A172 (cell line): ENCODE measurements around the gene DIDO1. TPM values are rescaled to one million over a fixed set of nuclear protein-coding genes. Genes with fewer than 3 reads are reported as not detected.

ENCODE experiments used
- DNase-seq: peaks from one replicate; pipeline ENCODE4 v3.0.0-alpha.2; 2015; ENCODE audit warnings: low spot score
- total RNA-seq: library from RNA; depleted of rRNA; stranded (reverse); fragments of >200 nt; shearing (Covaris generic); gene quantifications from 2 replicates; pipeline ENCODE4 v1.2.3, GENCODE V29; 2014

The DIDO1 gene
- total RNA-seq, 1 experiment from 2014 or later, result 33.8 TPM

DNA sequence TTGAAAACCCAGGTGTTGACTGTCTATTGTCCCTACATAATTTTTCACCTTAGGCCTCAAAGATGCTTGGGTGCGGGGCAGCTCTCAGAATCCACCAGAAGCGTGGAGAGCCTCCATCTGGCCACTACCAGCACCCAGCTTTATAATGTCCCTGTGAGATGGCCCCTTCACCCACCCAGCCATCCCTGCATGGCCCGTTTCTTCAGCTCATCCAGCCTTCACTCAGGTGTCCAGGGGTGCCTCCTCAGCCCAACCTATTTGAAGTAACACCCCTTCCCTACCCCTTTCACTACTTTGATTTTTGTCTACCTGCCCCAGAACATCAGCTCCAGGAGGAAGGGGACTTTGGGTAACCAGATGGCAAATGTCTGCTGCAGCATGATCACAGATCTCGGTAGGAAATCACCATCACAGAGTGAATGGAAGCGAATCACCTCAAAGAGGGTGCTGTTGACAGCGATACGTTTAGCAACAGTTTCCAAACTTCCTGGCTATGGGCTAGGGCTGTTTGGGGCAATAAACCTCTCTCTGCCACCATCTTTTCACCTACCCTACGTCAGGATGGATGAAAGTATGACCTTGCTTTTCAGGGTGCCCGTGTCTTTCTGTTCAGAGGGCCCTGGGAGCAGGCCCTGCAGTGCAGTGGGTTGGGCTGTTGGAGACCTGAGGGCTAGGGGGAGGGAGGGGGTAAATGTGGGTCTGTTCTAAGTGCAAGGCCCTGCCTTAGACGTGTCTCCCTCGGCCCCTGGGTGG is 25.0 kb upstream of the DIDO1 start:
- DNase-seq, result no peak

DNA sequence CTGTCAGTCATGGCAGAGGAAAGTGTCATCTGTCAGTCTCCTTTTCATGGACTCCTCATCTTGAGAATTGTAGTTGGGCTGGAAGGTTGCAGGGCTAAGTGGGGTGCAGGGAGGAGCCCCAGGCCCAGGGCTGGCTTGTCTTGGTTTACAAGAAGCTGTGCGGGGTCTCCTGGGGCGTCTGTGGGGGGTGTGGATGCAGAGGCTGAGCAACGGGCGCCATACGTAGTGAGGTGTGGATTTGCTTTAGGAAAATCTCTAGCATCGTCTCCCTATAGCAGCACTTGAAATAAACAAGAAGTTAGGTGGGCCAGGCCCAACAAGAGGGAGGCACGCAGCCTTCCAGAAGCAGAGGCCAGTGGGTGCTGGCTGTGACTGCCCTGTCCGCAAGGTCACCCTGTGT is 24.4 kb upstream of the DIDO1 start:
- DNase-seq, result no peak

DNA sequence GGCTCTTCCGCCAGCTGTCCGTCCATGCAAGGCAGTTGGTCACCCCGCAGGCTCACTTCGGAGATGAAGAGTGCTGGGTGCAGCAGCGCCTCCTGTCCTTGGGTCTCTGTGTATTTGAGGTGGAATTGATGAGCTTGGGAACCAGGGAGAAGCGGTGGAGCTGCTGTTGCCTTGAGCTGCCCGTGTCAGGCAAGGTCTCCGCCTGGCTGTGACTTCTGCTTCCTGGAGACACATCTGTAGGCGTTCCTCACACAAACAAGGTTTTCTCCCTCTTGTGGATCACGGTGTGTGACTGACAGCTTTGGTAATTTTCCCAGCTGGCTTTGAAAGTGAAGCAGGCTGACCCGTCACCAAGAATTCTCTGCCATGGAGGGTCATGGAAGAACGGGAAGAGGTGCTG is 23.7 kb upstream of the DIDO1 start:
- DNase-seq, result no peak

DNA sequence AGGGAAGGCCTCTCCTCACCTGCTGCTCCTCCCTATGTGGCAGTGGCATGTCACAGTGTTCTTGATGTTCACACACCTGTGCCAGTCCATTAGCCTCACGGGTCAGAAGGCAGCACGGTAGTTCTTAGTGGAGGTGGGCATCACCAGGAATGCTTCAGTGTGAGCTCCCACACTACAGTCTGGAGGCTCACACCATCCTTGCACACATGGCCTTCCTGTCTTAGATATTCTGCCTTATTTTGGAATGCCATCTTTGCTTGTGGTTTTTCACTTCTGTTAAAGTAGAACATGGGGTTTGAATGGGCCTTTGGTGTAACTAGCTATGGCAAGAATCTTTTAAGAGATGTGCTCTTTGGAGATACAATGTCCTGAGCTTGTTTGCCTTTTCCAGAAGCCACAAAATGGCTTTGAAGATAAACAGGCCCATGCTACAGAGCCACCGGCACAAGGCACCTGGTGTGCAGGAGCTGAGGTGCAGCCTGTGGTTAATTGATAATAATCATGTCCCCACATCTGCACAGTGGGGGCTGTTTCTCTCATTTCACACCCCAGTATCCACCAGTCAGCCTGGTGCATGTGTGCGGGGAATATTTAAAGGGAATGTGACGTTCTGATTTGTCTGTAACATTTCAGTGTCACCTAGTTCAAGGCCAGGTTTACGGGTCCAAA is 23.0 kb upstream of the DIDO1 start:
- DNase-seq, result no peak

DNA sequence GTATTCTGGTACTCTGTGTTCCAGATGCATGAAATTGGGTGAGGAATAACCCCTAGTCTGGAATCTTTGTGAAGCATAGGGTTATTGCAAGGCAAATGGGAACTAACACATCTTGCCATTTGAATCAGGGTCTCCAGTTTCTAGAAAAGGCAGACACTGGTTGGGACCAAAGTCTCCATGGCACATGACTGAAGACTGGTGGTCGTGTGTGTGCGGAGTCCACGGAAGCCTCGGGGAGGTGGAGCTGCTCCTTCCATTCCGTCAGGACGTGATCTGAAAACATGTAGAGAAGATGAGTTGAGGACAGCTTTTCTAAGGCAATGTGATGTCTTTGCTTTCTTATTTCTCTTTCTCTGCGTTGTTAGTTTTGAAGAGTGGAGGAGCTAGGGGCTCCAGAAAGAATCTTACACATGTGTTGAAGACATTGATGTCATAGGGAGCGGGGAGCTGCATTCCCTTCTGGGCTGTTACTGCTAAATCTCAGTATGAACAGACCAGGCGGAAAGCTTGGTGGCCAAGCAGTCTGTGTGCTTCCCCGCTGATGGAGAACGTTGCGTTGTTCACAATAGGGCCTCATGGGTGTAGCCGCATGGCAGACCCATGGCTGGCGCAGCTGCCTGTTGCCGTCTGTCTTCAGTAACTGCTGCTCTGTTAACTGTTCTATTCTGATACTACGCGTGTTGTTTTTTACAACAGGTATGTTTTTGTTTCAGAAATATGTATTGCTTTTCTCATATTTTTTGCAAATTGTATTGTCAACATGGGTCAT is 21.4 kb upstream of the DIDO1 start:
- no peak for DNase-seq

DNA sequence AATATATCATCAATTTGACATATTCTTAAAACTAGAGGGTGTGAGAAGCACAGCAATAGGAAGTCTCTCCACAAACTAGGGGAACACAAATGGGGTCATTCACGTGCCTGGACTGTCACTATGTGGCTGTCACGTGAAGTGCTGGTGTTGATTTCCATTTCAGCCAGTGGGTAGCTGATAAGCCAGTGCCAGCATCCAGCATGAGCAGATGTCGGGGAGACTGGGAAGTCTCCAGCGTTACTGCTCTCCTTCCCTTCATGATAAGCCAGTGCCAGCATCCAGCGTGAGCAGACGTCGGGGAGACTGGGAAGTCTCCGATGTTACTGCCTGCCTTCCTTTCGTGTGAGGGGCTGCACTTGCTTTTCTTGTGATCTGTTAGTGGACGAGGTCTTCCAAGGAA is 20.6 kb upstream of the DIDO1 start:
- no peak for DNase-seq

DNA sequence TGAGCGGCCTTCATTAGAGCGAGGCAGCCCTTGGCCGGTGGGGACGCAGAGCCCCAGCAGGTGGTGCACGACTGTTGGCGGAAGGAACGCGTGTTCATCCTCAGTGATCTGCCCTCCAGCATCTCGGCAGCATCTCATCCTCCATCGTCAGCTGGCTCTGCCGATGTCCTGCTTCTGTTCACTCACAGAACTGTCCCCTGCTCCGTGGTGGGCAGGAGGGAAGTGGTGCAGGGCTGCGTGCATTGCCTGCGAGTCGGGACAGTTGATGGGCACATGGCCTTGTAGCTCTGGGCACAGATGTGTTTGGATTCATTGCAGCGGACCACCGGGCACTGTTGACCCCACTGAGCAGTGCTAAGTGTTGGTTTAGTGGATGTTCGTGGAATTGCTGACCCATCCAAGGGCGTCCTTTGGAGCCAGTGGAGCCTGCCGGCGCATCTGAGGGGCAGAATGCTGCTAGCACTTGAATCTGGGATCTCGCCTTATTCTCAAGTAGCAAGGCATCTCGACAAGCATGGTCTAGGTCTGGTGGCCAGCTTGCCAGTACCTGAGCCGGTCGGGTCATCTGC is 19.6 kb upstream of the DIDO1 start:
- DNase-seq, result no peak

DNA sequence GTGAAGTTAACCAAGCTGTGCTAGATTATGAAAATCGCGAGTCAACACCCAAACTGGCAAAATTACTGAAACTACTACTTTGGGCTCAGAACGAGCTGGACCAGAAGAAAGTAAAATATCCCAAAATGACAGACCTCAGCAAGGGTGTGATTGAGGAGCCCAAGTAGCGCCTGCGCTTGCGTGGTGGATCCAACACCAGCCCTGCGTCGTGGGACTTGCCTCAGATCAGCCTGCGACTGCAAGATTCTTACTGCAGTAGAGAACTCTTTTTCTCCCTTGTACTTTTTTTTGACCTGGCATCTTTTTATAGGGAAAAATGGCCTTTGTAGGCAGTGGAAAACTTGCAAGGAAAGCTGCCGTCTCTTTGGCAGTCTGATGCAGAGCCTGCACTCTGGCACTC is 18.4 kb upstream of the DIDO1 start:
- no peak for DNase-seq

DNA sequence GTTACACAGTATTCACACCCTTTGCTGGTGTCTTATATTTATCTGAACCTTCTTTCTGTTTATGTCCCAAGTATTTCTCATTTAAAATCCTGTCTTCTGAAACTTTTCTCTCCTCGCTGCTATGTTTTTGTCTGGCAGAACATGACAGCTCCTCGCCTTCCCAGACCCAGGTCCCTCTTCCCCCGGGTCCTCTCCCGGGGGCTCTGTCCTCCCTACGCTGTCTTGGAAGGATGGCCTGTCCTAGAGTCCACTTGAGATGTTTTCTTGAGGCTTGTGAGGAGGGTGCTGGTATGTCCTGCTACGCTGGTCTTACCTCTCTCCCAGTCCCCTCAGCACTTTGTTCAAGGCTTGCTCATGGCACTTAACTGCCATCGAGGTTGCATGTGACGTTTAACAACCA is 17.9 kb upstream of the DIDO1 start:
- no peak for DNase-seq

DNA sequence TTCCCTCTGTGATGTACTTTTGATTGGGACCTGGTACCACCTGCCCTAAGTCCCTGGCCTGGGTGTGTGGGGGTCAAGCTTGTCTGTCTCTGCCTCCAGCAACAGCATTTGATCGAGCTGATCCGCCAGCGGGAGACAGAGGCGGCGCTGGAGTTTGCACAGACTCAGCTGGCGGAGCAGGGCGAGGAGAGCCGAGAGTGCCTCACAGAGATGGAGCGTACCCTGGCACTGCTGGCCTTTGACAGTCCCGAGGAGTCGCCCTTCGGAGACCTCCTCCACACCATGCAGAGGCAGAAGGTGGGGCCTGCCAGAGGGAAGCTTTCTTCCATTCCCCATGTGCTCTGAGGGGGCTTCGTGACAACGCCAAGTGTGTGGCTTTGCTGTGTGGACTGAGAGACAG is 17.1 kb upstream of the DIDO1 start:
- DNase-seq, result no peak

DNA sequence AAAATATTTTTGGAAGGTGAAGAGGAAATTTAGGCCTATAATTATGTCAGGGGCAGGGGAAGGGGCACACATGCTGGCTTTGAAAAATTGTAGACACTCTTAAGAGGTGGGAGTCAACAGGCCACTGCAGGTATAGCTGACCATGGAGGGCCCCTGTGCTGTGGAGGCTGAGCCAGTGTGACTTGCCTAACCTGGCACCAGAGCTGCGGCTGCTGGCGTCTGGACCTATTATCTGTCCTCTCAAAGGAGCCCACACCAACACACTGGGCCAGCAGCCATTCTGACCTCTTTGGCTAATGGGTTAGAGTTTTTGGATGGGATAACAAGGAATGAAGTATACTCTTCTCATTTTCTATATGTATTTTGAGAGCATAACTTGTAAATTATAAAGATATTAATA is 16.2 kb upstream of the DIDO1 start:
- no peak for DNase-seq

DNA sequence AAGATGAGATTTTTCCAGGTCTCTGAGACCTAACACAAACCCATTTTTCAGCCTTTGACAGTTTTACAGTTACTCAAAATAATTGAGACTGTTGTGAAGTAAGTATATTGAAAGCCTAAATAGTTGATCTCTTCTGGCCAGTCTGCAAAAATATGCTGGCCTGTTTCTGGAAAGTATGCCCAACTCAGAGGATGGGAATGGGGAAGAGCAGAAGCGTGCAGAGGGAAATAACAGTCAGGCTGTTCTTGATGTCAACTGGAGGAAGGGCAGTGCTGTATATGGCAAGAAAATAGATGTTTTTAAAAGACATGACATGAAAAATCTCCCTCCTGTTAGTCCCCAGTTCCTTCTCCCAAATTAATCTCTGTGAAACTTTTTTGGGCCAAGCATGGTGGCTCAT is 15.5 kb upstream of the DIDO1 start:
- no peak for DNase-seq

DNA sequence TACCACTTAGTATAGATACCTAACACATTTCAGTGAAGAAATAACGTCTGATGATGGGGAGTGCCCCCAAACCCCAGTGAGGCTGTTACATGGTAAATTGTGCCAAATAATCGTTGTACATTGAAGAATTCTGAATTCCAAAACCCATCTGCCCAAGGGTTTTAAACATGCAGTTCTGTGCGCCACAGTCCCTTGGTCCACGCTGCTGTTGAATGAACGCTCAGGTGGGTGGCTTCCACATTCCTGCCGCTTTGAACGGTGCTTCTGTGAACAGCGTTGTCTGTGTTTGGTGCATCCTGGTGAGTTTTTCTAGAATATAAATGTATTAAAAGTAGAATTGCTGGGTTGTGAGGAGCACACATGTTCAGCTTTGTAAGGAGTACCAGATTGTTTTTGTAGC is 14.6 kb upstream of the DIDO1 start:
- no peak for DNase-seq

DNA sequence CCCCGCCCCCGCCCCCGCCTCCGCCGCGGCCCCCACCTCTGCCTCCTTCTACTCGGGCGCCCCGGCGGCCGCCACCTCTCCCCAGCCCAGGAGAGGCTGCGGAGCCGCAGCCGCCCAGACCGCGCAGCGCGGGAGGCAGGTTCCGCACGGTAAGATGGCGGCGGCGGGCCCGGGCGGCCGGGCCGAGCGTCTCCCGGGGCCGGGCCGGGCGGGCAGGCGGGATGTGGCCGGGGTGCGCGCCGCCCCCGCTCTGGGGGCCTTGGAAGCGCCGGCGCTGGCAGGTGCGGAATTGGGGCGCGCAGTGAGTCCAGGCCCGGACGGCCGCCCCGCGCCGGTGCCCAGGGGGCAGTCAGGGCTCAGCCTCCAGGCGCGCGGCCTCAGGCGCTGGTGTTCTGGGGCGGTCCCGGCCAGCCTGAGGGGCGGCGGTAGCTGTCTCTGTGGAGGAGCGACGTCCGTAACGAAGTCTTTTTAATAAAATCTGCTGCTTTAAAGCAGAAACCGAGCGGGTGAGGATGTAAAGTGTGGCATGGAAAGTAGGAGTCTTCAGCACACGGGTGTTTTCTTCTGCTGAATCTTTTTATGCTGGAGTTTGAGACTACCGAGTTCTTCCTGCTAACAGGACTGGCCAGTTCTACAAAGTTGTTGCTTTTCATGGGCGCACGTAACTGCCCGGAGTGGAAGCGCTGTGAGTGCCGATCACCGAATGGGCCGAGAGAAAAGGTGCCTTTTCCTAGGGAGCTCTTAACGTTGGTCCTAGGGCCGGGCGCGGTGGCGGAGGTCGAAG is 12.0 kb upstream of the DIDO1 start, which contains the start of gene GID8:
Gene GID8 (plus strand): TSS at position 43 of the 784 bp plus-strand sequence. CDS start 3,356 bp downstream, outside the sequence.
- no peak for DNase-seq

DNA sequence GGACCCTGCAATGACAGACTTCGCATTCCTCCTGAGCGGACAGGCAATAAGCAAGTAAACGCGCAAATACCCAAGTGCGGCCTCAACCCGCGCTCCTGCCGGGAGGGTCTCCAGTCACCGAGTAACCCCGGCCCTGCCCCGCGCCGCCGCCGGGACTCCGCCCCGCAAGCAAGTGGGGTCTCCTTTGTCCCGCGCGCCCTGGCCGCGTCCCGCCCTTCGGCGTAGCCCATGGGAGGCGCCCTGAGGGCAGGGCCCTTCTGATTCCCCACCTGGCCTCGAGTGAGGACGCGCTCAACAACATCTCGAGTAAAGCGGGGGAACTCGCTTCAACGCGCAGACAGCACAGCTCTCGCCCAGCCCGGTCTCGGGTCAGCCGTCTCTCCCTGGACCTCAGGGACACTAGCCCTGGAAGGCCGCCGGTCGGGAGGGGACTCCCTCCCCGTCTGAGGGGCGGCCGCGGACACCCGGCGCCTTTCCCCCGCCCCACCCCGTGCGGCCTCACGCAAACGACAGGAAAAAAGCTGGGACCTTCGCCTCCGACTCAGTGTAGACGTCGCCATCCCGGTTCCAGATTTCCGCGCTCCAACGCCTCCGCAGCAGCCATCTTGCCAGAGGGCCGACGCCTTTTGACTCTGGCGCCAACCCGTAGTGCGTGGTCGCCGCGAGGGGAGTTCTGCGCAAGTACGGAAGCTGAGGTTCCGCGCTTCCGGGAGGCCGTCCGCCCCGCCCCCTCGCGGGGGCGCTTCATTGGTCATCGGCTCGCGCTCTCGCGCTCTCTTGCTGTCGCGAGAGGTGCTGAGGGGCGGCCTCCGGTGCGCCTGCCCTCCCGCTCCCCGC is 11.2 kb upstream of the DIDO1 start:
- DNase-seq, result peak; percentile 89

DNA sequence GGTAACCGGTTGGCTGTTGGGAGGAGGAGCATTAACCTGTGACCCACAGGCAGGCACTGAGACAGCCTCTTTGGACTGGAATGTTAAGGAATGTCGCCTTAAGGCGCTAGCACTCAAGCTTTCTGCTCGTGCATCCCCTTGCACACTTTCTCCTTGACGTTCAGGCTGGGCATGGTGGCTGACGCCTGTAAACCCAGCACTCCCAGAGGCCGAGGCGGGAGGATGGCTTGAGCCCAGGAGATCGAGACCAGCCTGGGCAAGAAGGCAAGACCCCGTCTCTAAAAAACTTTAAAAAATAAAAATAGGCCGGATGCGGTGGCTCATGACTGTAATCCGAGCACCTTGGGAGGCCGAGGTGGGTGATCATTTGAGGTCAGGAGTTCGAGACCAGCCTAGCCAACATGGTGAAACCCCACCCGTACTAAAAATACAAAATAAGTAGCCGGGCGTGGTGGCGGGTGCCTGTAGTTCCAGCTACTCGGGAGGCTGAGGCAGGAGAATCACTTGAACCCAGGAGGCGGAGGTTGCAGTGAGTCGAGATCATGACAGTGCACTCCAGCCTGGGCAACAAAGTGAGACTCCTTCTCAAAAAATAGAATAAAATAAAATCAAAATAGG is 9.8 kb upstream of the DIDO1 start:
- DNase-seq, result no peak

DNA sequence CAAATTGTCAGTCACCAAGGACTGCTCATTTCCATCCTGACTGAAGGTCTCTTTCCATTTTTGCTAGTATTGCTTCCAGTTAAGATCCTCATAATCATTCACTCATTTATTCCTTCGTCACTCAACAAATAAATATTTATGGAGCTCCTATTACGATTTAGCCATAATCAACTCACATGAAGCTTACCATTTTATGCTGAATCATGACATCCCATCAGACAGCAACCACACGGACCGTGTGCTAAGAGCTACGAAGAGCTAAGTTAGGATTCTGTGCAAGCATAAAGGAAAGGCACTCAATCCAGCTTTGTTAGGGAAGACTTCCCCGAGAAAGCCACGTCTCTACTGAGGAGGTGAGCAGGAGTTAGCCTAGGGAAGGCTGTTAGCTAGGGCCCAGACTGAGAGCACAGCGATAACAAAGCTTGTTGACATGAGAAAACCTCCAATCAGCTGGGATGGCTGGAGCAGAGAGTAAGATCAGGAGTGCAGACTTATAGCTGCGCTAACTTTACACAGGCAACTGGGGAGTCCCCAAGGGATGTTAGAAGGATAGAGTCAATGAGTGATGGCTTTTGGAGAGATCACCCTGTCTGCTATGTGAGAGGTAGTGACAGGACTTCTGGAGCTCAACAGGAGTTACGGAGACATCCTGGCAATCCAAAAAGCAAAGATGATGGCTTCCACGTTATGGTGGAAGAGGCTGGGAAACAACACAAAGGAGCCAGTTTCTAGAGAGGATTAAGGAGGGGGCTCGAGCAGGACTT is 9.1 kb upstream of the DIDO1 start:
- DNase-seq, result no peak

DNA sequence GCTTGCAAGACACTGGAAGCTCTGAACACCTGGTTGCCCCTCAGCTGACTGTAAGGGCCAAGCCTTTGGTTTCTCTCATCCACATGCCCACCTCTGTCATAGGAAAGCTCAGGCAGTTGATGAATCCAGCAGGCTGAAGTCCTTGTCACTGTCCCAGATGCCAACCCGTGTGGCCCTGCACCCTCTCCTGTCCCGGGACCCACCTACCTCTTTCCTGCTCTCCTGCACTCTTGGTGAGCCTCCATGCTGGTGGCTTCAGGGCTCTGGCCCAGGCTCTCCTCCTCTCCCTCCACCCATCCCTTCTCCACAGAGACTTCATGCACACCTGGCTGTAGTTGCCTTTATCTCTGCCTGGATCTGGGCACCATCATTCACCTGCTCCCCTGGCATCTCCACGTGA is 7.7 kb upstream of the DIDO1 start:
- no peak for DNase-seq

DNA sequence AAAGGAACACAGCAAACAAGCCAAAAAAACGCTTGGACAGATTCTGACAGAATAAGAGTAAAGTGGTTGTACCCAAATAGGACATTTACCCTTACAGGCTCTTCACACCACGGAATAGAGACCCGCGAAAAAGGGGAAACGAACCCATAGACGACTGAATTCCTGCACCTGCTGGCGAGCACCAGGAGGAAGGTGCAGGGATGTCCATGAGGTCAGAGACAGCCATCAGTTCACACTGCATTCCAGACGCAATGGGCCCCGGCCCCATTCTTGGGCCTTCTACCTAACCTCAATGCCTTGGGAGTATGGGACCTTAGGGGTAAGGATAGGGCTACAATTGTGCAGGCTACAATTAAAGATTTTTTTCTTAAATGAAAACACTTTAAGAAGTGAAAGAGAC is 5.2 kb upstream of the DIDO1 start:
- DNase-seq, result no peak
